ENCODE results near the gene GPC5. TPM values are rescaled to one million over a fixed set of nuclear protein-coding genes. Genes with fewer than 3 reads are reported as not detected.

GPC5 gene
- total RNA-seq, 1 experiment from 2014 or later: 0.15 TPM

DNA sequence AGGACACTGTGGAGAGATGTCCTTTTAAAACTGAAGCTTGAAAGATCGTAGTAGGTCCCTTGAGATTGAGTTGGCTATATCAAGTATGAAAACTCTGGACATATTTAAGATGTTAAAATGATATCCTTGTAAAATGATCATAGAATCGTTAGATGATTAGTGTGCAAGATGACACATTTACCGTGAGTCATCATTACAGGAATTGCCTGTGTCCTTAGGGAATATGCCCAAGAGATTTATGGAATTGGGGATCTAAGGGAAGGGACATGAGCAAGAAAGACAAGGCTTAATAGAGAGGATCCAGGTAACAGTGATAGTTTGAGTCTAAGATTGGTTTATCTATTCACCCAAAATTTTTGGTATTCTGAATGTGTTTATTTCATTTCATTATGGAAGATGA lies 233.7 kb downstream of the GPC5 start:
- H4K20me1 ChIP-seq (ENCODE audit: control insufficient read depth, insufficient read depth, insufficient read length): no peaks in the 10 kb centered on the region
- no peak overlapping the region for H4K8ac ChIP-seq (replicated peaks; ENCODE audit: insufficient read length, low read depth, low read length)
- no peaks in the 10 kb centered on the region for H3K36me3 Mint-ChIP-seq (ENCODE audit: insufficient read depth in 1 of 3, low read depth in 3 of 3)
- H3K27me3 Mint-ChIP-seq (ENCODE audit: low read depth): no peaks in the 10 kb centered on the region
- H3K4me3 Mint-ChIP-seq: no peak overlapping the region
- no peak overlapping the region for H4K91ac ChIP-seq (ENCODE audit: insufficient read length, low read depth, low read length)
- H2AK5ac ChIP-seq (ENCODE audit: insufficient read length, low read length): no peak overlapping the region
- no peak overlapping the region for H3K14ac ChIP-seq (ENCODE audit: insufficient read depth, low read length)
- H3K4me1 ChIP-seq (ENCODE audit: insufficient read depth, low read length): no peaks in the 10 kb centered on the region
- no peak overlapping the region for H3K4me2 ChIP-seq (ENCODE audit: insufficient read depth, insufficient read length, low read length)
- no peaks in the 10 kb centered on the region for H3K23me2 ChIP-seq (ENCODE audit: insufficient read length, low read depth, low read length, poor library complexity, severe bottlenecking)
- peaks cover 0 to 2% of the 10 kb centered on the region in 2 experiments; a peak in 1 of 4 replicates for H3K4me1 Mint-ChIP-seq
- H3K9me3 ChIP-seq (ENCODE audit: control insufficient read depth, low read depth, low read length): no peaks in the 10 kb centered on the region
- DNase-seq: no peak
- no peak overlapping the region for H3K27ac ChIP-seq (ENCODE audit: insufficient read length, low read depth, low read length)
- TF ChIP-seq CTCF (conservative IDR thresholded peaks at IDR 0.05): no peak
- H3K27me3 ChIP-seq (ENCODE audit: insufficient read depth, low read length): no peaks in the 10 kb centered on the region
- no peak overlapping the region for H3K23ac ChIP-seq (ENCODE audit: insufficient read length, low read depth, low read length)
- no peaks in the 10 kb centered on the region for H3K9me3 Mint-ChIP-seq
- H3T11ph ChIP-seq (ENCODE audit: low read length): no peak overlapping the region
- no peak overlapping the region for H2BK20ac ChIP-seq (ENCODE audit: low read depth, low read length, poor library complexity, severe bottlenecking)
- no peak overlapping the region for H2BK5ac ChIP-seq (ENCODE audit: insufficient read length, low read length)
- H3K4ac ChIP-seq (ENCODE audit: low read depth, low read length): no peak overlapping the region
- no peak overlapping the region for H3K18ac ChIP-seq (ENCODE audit: insufficient read length, low read depth, low read length)
- H3K27ac Mint-ChIP-seq: no peak overlapping the region
- H4K5ac ChIP-seq (ENCODE audit: insufficient read length, low read depth, low read length): no peak overlapping the region
- no peak overlapping the region for H3K56ac ChIP-seq (ENCODE audit: insufficient read length, low read depth, low read length)
- H3K79me1 ChIP-seq (ENCODE audit: insufficient read depth, low read depth, low read length, poor library complexity, severe bottlenecking): no peaks in the 10 kb centered on the region
- H2BK12ac ChIP-seq (ENCODE audit: insufficient read length, low read depth, low read length): no peak overlapping the region
- no CpG with 5 or more reads among the region's 3 CpGs for WGBS (ENCODE audit: extremely low coverage, insufficient read length, low lambda C conversion rate)
- H2BK120ac ChIP-seq (ENCODE audit: low read depth, low read length, poor library complexity, severe bottlenecking): no peak overlapping the region
- no peak overlapping the region for H2BK15ac ChIP-seq (ENCODE audit: low read depth, low read length)
- no peak overlapping the region for H3K9ac ChIP-seq (ENCODE audit: extremely low read depth, insufficient read length, low read length)
- H2AFZ ChIP-seq (ENCODE audit: low read length): no peak overlapping the region
- no peaks in the 10 kb centered on the region for H3K79me2 ChIP-seq (ENCODE audit: insufficient read depth, low read length)

Measured in H9 (cell line).